Cardiac fibroblast (primary cell): Measurements from ENCODE around the gene CR1.

Experiments
- DNase-seq, 2 donors: peaks; one replicate each; pipeline versions ENCODE4 v3.0.0 to v3.0.0-alpha.2; 2010; ENCODE audit warnings: low read depth in 2 of 2
- H3K4me3 ChIP-seq, 2 donors: replicated peaks in 1 of 2; 1 replicate in 1 of 2; 2 replicates in 1 of 2; pipeline ENCODE4 v1.5.1; 2011; ENCODE audit warnings: low read depth in 2 of 2, low read length in 2 of 2, mild to moderate bottlenecking in 2 of 2, moderate library complexity in 1 of 2
- CTCF ChIP-seq: IDR thresholded peaks from one replicate; pipeline ENCODE4 v1.5.1; 2011; ENCODE audit warnings: low read depth, mild to moderate bottlenecking, low read length, inconsistent platforms

The CR1 gene

DNA sequence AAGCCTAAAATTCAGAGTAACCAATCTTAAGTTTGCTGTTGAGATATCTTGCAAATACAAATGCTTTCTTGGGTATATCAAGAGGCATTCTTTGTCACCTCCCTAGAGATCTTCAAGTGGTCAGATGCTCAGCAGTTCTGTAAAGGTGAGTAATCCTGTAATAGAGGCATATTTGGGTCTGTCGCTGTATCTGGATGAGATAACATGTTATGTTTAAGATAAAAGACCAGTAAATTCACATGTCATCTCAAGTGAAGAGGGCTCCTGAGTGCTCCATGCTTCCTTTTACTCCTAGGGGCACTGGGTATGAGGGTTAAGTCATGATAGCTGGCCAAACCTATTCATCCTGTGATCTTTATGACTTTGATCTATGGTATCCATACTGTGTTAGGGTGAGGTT, 34.3 kb upstream of the CR1 start:
- H3K4me3 ChIP-seq: no peak overlapping the region
- DNase-seq: no peak
- TF ChIP-seq CTCF: no peak

DNA sequence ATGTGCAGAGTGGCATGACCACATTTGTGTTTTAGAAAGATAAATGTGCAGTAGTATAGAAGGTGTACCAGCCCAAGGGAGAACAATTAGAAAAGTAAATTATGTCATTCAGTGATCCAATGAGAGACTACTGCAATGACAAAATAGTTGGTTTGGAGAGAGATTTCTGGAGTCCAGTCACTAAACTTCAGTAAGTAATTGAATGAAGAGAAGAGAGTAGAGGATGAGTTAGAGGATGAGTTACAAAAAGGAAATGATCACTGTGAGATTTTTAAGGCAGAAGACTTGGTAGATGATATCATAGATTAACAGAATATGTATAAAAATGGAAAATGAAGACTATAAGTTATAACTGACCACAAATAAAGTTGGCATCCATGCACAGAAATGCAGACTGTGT, 33.4 kb upstream of the CR1 start:
- DNase-seq: no peak
- no peak overlapping the region for H3K4me3 ChIP-seq
- no peak for TF ChIP-seq CTCF

DNA sequence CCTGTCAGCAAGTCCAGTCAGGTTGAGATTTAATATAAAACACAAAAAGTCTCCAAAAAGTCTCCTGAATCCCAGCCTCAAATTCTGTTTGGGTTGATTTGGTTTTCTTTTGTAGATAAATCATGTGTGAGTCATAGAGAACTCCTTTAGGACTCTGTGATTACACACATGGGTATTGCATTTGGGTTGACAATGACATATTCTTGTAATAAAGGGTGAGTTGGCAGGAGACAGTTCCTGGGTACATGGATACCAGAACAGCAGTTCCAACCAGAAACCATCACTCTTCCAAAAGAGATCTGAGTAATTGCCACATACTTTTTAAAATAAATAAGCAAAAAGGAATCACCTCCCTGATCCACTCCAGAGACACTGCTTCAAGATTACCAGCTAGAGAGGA, 32.9 kb upstream of the CR1 start:
- DNase-seq: peak in 1 of 2 donors; percentile 2
- H3K4me3 ChIP-seq: no peak overlapping the region
- TF ChIP-seq CTCF: no peak

DNA sequence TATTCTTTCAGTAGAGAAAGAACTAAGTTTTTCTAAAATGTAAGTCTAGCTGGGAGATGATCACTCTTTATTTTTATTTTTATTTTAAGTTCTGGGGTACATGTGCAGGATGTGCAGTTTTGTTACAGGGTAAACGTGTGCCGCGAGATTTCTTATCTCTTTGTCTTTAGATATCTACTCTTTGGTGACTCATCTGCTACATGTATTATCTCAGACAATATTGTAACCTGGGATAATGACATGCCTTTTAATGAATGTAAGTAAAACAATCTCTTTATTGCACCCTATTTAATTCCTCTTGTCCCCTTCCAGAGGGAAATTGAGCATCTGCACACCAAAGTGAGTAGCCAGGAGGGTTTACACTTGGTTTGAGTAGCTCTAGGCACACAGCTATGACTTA, 32.4 kb upstream of the CR1 start:
- no peak for TF ChIP-seq CTCF
- no peak for DNase-seq
- H3K4me3 ChIP-seq: no peak overlapping the region

DNA sequence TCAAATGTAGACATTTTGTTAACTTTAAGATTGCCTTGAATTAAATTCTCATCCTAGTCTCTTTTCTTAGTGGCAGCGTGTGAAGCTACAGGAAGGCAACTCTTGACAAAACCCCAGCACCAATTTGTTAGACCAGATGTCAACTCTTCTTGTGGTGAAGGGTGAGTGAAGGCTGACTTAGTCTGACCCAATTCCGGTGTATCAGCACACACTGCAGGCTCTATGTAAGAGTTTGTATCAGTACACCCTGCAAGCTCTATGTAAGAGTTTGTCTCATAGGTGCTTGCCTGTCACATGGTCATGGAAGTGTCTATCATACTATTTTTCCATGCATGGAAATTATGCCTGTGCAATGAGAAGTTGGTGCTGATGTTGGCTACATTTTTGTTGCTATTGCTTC, 25.0 kb upstream of the CR1 start:
- TF ChIP-seq CTCF: no peak
- DNase-seq: no peak

DNA sequence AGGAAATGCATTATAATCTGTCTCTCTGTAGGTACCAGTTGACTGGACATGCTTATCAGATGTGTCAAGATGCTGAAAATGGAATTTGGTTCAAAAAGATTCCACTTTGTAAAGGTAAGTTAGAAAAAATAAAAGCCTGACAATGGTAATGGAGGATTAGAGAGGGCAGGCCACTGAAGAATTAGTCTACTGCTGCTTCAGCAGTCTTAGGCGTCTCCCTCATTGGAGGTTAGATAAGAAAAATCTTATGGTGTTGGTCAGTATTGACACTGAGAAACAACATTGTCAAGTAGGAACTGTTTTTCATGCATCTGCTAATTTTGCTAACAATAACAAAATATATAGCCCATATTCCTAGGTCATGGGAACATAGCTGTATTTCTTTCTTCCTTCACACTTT, 21.7 kb upstream of the CR1 start:
- TF ChIP-seq CTCF: no peak
- no peak overlapping the region for H3K4me3 ChIP-seq
- DNase-seq: no peak

More for the DNA sequence above, 25.0 kb upstream of the CR1 start:
- H3K4me3 ChIP-seq: no peak overlapping the region

DNA sequence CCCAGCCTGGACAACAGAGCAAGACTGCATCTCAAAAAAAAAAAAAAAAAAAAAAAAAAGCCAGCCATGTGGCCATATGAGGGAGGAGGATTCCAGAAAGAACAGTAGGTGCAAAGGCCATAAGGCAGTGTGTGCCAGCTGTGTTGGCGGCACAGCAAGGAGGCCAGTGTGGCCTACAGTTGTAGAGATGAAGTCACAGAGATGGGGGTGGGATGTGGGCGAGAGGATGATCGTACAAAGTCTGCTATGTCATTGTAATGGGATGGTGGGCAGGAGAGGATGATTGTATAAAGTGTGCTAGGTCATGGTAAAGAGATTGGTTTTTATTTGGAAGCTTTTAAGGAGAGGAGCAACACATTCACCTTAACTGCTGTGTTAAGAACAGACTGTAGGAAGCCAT, 9.8 kb upstream of the CR1 start:
- TF ChIP-seq CTCF: no peak
- no peak for DNase-seq
- H3K4me3 ChIP-seq: no peak overlapping the region
